ENCODE data around the gene GDE1.

GDE1 gene

GRCh38 chr16:19502395-19503131, 19.3 kb downstream of the GDE1 start:
- Histone ChIP-seq H3K4me2 (ENCODE audit: insufficient read depth, low read length) (no peak overlapping the region), H3K36me3 (ENCODE audit: insufficient read depth, low read length) (peaks cover 77% of the 10 kb centered on the region), H3K27me3 (ENCODE audit: insufficient read depth, low read length, poor library complexity) (no peaks in the 10 kb centered on the region), H3K4me3 (ENCODE audit: low read depth in 1 of 2, low read length in 2 of 2) (no peak overlapping the region), H3K9me3 (ENCODE audit: insufficient read depth, low read length, severe bottlenecking) (no peaks in the 10 kb centered on the region), H2AFZ (ENCODE audit: low read depth, low read length) (no peak overlapping the region), H3K27ac (ENCODE audit: low read length) (no peak overlapping the region), H3K9ac (ENCODE audit: low read depth, low read length) (no peak overlapping the region), H3K4me1 (ENCODE audit: insufficient read depth, low read length) (no peaks in the 10 kb centered on the region), H3K79me2 (ENCODE audit: insufficient read depth, low read length) (no peaks in the 10 kb centered on the region), H4K20me1 (ENCODE audit: insufficient read depth, low read length) (peaks cover 2% of the 10 kb centered on the region; the same call in 1 of the 2 replicates)
- DNase-seq = peak; percentile 71
- TF ChIP-seq EZH2 (IDR thresholded peaks at IDR 0.05; ENCODE audit: borderline replicate concordance, low read depth, low read length, severe bottlenecking) (no peak), CTCF (IDR thresholded peaks at IDR 0.05; ENCODE audit: borderline replicate concordance, extremely low read depth, low read length, poor library complexity, severe bottlenecking) (peak; percentile 87)
- ATAC-seq (ENCODE audit: insufficient read depth, low read depth) = peak; percentile 88

- no peak overlapping the region for H3K4me2 ChIP-seq (ENCODE audit: insufficient read depth, low read length)
- no peaks in the 10 kb centered on the region for H3K9me3 ChIP-seq (ENCODE audit: insufficient read depth, low read length, severe bottlenecking)
- H3K9ac ChIP-seq (ENCODE audit: low read depth, low read length) = no peak overlapping the region
- no peak overlapping the region for H3K27ac ChIP-seq (ENCODE audit: low read length)
- no peak for DNase-seq
- no peak overlapping the region for H3K4me3 ChIP-seq (ENCODE audit: low read depth in 1 of 2, low read length in 2 of 2)
- H3K4me1 ChIP-seq (ENCODE audit: insufficient read depth, low read length) = no peaks in the 10 kb centered on the region
- no peaks in the 10 kb centered on the region for H3K27me3 ChIP-seq (ENCODE audit: insufficient read depth, low read length, poor library complexity)
- no peak for TF ChIP-seq EZH2 (IDR thresholded peaks at IDR 0.05; ENCODE audit: borderline replicate concordance, low read depth, low read length, severe bottlenecking)
- no peaks in the 10 kb centered on the region for H3K79me2 ChIP-seq (ENCODE audit: insufficient read depth, low read length)
- no peak overlapping the region for H2AFZ ChIP-seq (ENCODE audit: low read depth, low read length)
- ATAC-seq (ENCODE audit: insufficient read depth, low read depth) = no peak
- H4K20me1 ChIP-seq (ENCODE audit: insufficient read depth, low read length) = peaks cover 2% of the 10 kb centered on the region; the same call in 1 of the 2 replicates
- peaks cover 51% of the 10 kb centered on the region for H3K36me3 ChIP-seq (ENCODE audit: insufficient read depth, low read length)
Observed at GRCh38 chr16:19499481-19499880, 22.4 kb downstream of the GDE1 start.

GRCh38 chr16:19499006-19499405, 22.9 kb downstream of the GDE1 start:
- no peak overlapping the region for H3K9ac ChIP-seq (ENCODE audit: low read depth, low read length)
- H2AFZ ChIP-seq (ENCODE audit: low read depth, low read length) = no peak overlapping the region
- DNase-seq (no peak), ATAC-seq (ENCODE audit: insufficient read depth, low read depth) (no peak)
- peaks cover 2% of the 10 kb centered on the region; the same call in 1 of the 2 replicates for H4K20me1 ChIP-seq (ENCODE audit: insufficient read depth, low read length)
- no peaks in the 10 kb centered on the region for H3K4me1 ChIP-seq (ENCODE audit: insufficient read depth, low read length)
- no peak overlapping the region for H3K4me2 ChIP-seq (ENCODE audit: insufficient read depth, low read length)
- no peaks in the 10 kb centered on the region for H3K79me2 ChIP-seq (ENCODE audit: insufficient read depth, low read length)
- no peaks in the 10 kb centered on the region for H3K27me3 ChIP-seq (ENCODE audit: insufficient read depth, low read length, poor library complexity)
- H3K36me3 ChIP-seq (ENCODE audit: insufficient read depth, low read length) = peaks cover 46% of the 10 kb centered on the region
- no peak for TF ChIP-seq EZH2 (IDR thresholded peaks at IDR 0.05; ENCODE audit: borderline replicate concordance, low read depth, low read length, severe bottlenecking)
- no peak for TF ChIP-seq CTCF (IDR thresholded peaks at IDR 0.05; ENCODE audit: borderline replicate concordance, extremely low read depth, low read length, poor library complexity, severe bottlenecking)
- no peaks in the 10 kb centered on the region for H3K9me3 ChIP-seq (ENCODE audit: insufficient read depth, low read length, severe bottlenecking)
- H3K27ac ChIP-seq (ENCODE audit: low read length) = no peak overlapping the region
- no peak overlapping the region for H3K4me3 ChIP-seq (ENCODE audit: low read depth in 1 of 2, low read length in 2 of 2)

GRCh38 chr16:19497176-19497575, 24.7 kb downstream of the GDE1 start:
- TF ChIP-seq CTCF (IDR thresholded peaks at IDR 0.05; ENCODE audit: borderline replicate concordance, extremely low read depth, low read length, poor library complexity, severe bottlenecking) = no peak
- no peak for TF ChIP-seq EZH2 (IDR thresholded peaks at IDR 0.05; ENCODE audit: borderline replicate concordance, low read depth, low read length, severe bottlenecking)
- H3K9ac ChIP-seq (ENCODE audit: low read depth, low read length) = no peak overlapping the region
- no peak for DNase-seq
- H3K27ac ChIP-seq (ENCODE audit: low read length) = no peak overlapping the region
- no peaks in the 10 kb centered on the region for H3K9me3 ChIP-seq (ENCODE audit: insufficient read depth, low read length, severe bottlenecking)
- no peaks in the 10 kb centered on the region for H3K27me3 ChIP-seq (ENCODE audit: insufficient read depth, low read length, poor library complexity)
- H2AFZ ChIP-seq (ENCODE audit: low read depth, low read length) = no peak overlapping the region
- no peak overlapping the region for H3K4me3 ChIP-seq (ENCODE audit: low read depth in 1 of 2, low read length in 2 of 2)
- ATAC-seq (ENCODE audit: insufficient read depth, low read depth) = no peak
- no peaks in the 10 kb centered on the region for H3K4me1 ChIP-seq (ENCODE audit: insufficient read depth, low read length)
- no peaks in the 10 kb centered on the region for H4K20me1 ChIP-seq (ENCODE audit: insufficient read depth, low read length)
- peaks cover 28% of the 10 kb centered on the region for H3K36me3 ChIP-seq (ENCODE audit: insufficient read depth, low read length)
- H3K4me2 ChIP-seq (ENCODE audit: insufficient read depth, low read length) = no peak overlapping the region
- H3K79me2 ChIP-seq (ENCODE audit: insufficient read depth, low read length) = no peaks in the 10 kb centered on the region

Data from DND-41 (cell line).